SK-N-SH (cell line): ENCODE measurements around the gene APOF. TPM values are rescaled to one million over a fixed set of nuclear protein-coding genes. Genes with fewer than 3 reads are reported as not detected.

Source experiments
- CTCF ChIA-PET: fragments of 300-600, 350-600 bp; formaldehyde crosslinking; extraction: SDS; loops from one replicate; lab custom pipeline; 2021; lab: Yijun Ruan, JAX
- POLR2A ChIA-PET: fragments of 350-600 bp; sonication (Branson Sonifier 250); formaldehyde crosslinking; extraction: SDS; loops from one replicate; lab custom pipeline; 2020; ENCODE audit warnings: antibody characterized with exemption, inconsistent platforms; lab: Yijun Ruan, JAX
- DNase-seq: peaks from one replicate; pipeline ENCODE4 v3.0.0; 2012
- H2AFZ ChIP-seq: fragments of 200-600 bp; sonication (generic); 2 replicates; pipeline ENCODE4 v1.8.1; 2016; ENCODE audit warnings: antibody characterized with exemption, mild to moderate bottlenecking, low read depth
- H3F3A ChIP-seq: fragments of 200-600 bp; sonication (generic); replicated peaks from 2 replicates; pipeline ENCODE3; 2016; ENCODE audit warnings: antibody characterized with exemption, mild to moderate bottlenecking; ENCODE audit not compliant: insufficient read depth
- H3K27ac ChIP-seq, 2 experiments: fragments of 200-500 bp in 1 of 2; fragments of 200-600 bp in 1 of 2; sonication (Bioruptor generic) in 1 of 2; sonication (generic), shearing (Covaris generic) in 1 of 2; 2 replicates each; pipeline versions ENCODE4 v1.5.1 to v1.6.1; 2014 to 2016; ENCODE audit warnings: low read depth in 2 of 2, inconsistent platforms in 1 of 2, low read length in 1 of 2, mild to moderate bottlenecking in 1 of 2, mixed read lengths in 1 of 2
- H3K27me3 ChIP-seq: fragments of 200-600 bp; sonication (generic), shearing (Covaris generic); 2 replicates; pipeline ENCODE4 v1.6.1; 2016; ENCODE audit warnings: mixed run types; ENCODE audit not compliant: insufficient read depth
- H3K36me3 ChIP-seq, 2 experiments: fragments of 200-500 bp in 1 of 2; fragments of 200-600 bp in 1 of 2; sonication (Bioruptor generic) in 1 of 2; sonication (generic) in 1 of 2; replicated peaks in 1 of 2; 2 replicates each; pipeline versions ENCODE3 to v1.5.1; 2014 to 2016; ENCODE audit warnings: low read length in 1 of 2, mild to moderate bottlenecking in 1 of 2; ENCODE audit not compliant: insufficient read depth in 2 of 2, control insufficient read depth in 1 of 2
- H3K4me1 ChIP-seq, 2 experiments: fragments of 200-500 bp in 1 of 2; fragments of 200-600 bp in 1 of 2; sonication (Bioruptor generic) in 1 of 2; sonication (generic), shearing (Covaris generic) in 1 of 2; 2 replicates each; pipeline versions ENCODE4 v1.5.1 to v1.6.1; 2014 to 2016; ENCODE audit warnings: low read depth in 1 of 2, low read length in 1 of 2, mixed run types in 1 of 2; ENCODE audit not compliant: insufficient read depth in 2 of 2, control insufficient read depth in 1 of 2
- H3K4me2 ChIP-seq: fragments of 200-600 bp; sonication (generic), shearing (Covaris generic); 2 replicates; pipeline ENCODE4 v1.6.1; 2017; ENCODE audit warnings: mixed run types
- H3K4me3 ChIP-seq, 2 experiments: fragments of 200-500 bp in 1 of 2; fragments of 200-600 bp in 1 of 2; sonication (Bioruptor generic) in 1 of 2; sonication (generic), shearing (Covaris generic) in 1 of 2; 2 replicates each; pipeline versions ENCODE4 v1.5.1 to v1.8.1; 2014 to 2016; ENCODE audit warnings: low read depth in 2 of 2, inconsistent platforms in 1 of 2, low read length in 1 of 2, mild to moderate bottlenecking in 1 of 2, mixed read lengths in 1 of 2, moderate library complexity in 1 of 2
- H3K79me2 ChIP-seq: fragments of 200-600 bp; sonication (generic); 2 replicates; pipeline ENCODE4 v1.8.1; 2017; ENCODE audit warnings: mild to moderate bottlenecking; ENCODE audit not compliant: insufficient read depth
- H3K9ac ChIP-seq: fragments of 200-600 bp; sonication (generic); 2 replicates; pipeline ENCODE4 v1.6.1; 2017; ENCODE audit warnings: mixed run types
- H3K9me2 ChIP-seq: fragments of 200-600 bp; sonication (generic); 2 replicates; pipeline ENCODE4 v1.6.1; 2017; ENCODE audit warnings: mixed run types
- H3K9me3 ChIP-seq: fragments of 200-600 bp; sonication (generic); 2 replicates; pipeline ENCODE4 v1.6.1; 2017; ENCODE audit warnings: mixed run types, mild to moderate bottlenecking, moderate library complexity
- H4K20me1 ChIP-seq: fragments of 200-600 bp; sonication (generic); 2 replicates; pipeline ENCODE4 v1.6.1; 2017; ENCODE audit warnings: mild to moderate bottlenecking, mixed run types; ENCODE audit not compliant: insufficient read depth
- CHD2 ChIP-seq: fragments of 150-350 bp; IDR thresholded peaks from 2 replicates; pipeline ENCODE4 v1.6.1; 2018; ENCODE audit warnings: low read length; ENCODE audit not compliant: partially characterized antibody
- CTCF ChIP-seq: fragments of 200-600 bp; sonication (generic); IDR thresholded peaks from 2 replicates; pipeline ENCODE4 v1.6.1; 2017; ENCODE audit warnings: antibody characterized with exemption, mild to moderate bottlenecking, moderate library complexity
- ELF1 ChIP-seq: IDR thresholded peaks from 2 replicates; pipeline ENCODE4 v1.4.0; 2012
- EP300 ChIP-seq, 2 experiments: IDR thresholded peaks; 2 replicates each; pipeline versions ENCODE4 v1.4.0 to v1.6.1; 2012; ENCODE audit warnings: borderline replicate concordance in 1 of 2, low read depth in 1 of 2, low read length in 1 of 2
- FOSL2 ChIP-seq: IDR thresholded peaks from 2 replicates; pipeline ENCODE4 v1.4.0; 2012; ENCODE audit warnings: low read depth, mild to moderate bottlenecking, moderate library complexity, borderline replicate concordance
- FOXJ3 ChIP-seq: sonication (generic); formaldehyde crosslinking; IDR thresholded peaks from 2 replicates; pipeline ENCODE4 v1.5.1; 2020; ENCODE audit warnings: mild to moderate bottlenecking, missing genetic modification reagents
- FOXM1 ChIP-seq: IDR thresholded peaks from 2 replicates; pipeline ENCODE4 v1.4.0; 2012; ENCODE audit warnings: low read depth, mild to moderate bottlenecking
- GATA2 ChIP-seq: sonication (generic); formaldehyde crosslinking; IDR thresholded peaks from 2 replicates; pipeline ENCODE4 v1.5.0; 2020; ENCODE audit warnings: mild to moderate bottlenecking, missing genetic modification reagents
- JUND ChIP-seq: IDR thresholded peaks from 2 replicates; pipeline ENCODE4 v1.4.0; 2012
- MXI1 ChIP-seq: IDR thresholded peaks from 2 replicates; pipeline ENCODE4 v1.6.1; 2012; ENCODE audit warnings: mild to moderate bottlenecking, low read depth, low read length, improper control_type of control experiment
- NFIC ChIP-seq: IDR thresholded peaks from 2 replicates; pipeline ENCODE4 v1.4.0; 2012; ENCODE audit warnings: borderline replicate concordance
- RAD21 ChIP-seq: IDR thresholded peaks from 2 replicates; pipeline ENCODE4 v1.6.1; 2012; ENCODE audit warnings: mild to moderate bottlenecking, low read length
- RCOR1 ChIP-seq: fragments of 150-350 bp; IDR thresholded peaks from 2 replicates; pipeline ENCODE4 v1.6.1; 2017; ENCODE audit warnings: antibody characterized with exemption, low read length
- SIN3A ChIP-seq: IDR thresholded peaks from 2 replicates; pipeline ENCODE4 v1.6.1; 2012; ENCODE audit warnings: low read depth, mild to moderate bottlenecking, low read length, moderate library complexity, borderline replicate concordance
- SMC3 ChIP-seq: IDR thresholded peaks from 2 replicates; pipeline ENCODE4 v1.6.1; 2012; ENCODE audit warnings: low read depth, low read length, improper control_type of control experiment
- TCF12 ChIP-seq: IDR thresholded peaks from 2 replicates; pipeline ENCODE4 v1.4.0; 2012
- USF1 ChIP-seq: IDR thresholded peaks from 2 replicates; pipeline ENCODE4 v1.4.0; 2012; ENCODE audit warnings: low read depth, borderline replicate concordance
- YY1 ChIP-seq: IDR thresholded peaks from 2 replicates; pipeline ENCODE4 v1.4.0; 2012; ENCODE audit warnings: low read depth, mild to moderate bottlenecking
- ZBTB33 ChIP-seq: IDR thresholded peaks from 2 replicates; pipeline ENCODE4 v1.4.0; 2012; ENCODE audit warnings: low read depth, borderline replicate concordance
- WGBS: methylation state at CpG from one replicate; pipeline ENCODE4 v1.1.6; 2017; ENCODE audit warnings: low lambda C conversion rate; 5-methylcytosine and 5-hydroxymethylcytosine counted together
- polyA plus RNA-seq, 3 experiments: library from polyadenylated mRNA; depleted of rRNA; stranded (reverse); fragments of >200 nt; gene quantifications; 2 replicates each; pipeline ENCODE4 v1.2.3, GENCODE V29; 2012

The APOF gene
- polyA plus RNA-seq, 1 of the 3 experiments (the other 2 are of a cell fraction) = not detected

GRCh38 chr12:56398324-56398723, 35.7 kb upstream of the APOF start (continued):
- no peak for TF ChIP-seq USF1
- no peak for TF ChIP-seq ZBTB33
- TF ChIP-seq RCOR1 = no peak

GRCh38 chr12:56392331-56392730, 29.7 kb upstream of the APOF start:
- no peak overlapping the region for H3K9ac ChIP-seq
- no peak overlapping the region for H3K4me3 ChIP-seq
- H2AFZ ChIP-seq = no peak overlapping the region
- no peaks in the 10 kb centered on the region for H3F3A ChIP-seq
- no peaks in the 10 kb centered on the region for H3K36me3 ChIP-seq
- WGBS = 58% methylated on average over 2 of the region's 2 CpGs
- no peak overlapping the region for H3K27ac ChIP-seq
- no peaks in the 10 kb centered on the region for H3K9me2 ChIP-seq
- no peaks in the 10 kb centered on the region for H3K9me3 ChIP-seq
- ChIA-PET POLR2A (no interaction called here), CTCF (no interaction called here)
- H4K20me1 ChIP-seq = no peaks in the 10 kb centered on the region
- no peak for DNase-seq
- no peaks in the 10 kb centered on the region for H3K79me2 ChIP-seq
- TF ChIP-seq EP300 (IDR thresholded peaks at IDR 0.05; ENCODE audit: borderline replicate concordance in 1 of 2, low read depth in 1 of 2, low read length in 1 of 2) = no peak
- TF ChIP-seq ELF1 = no peak
- no peak for TF ChIP-seq TCF12
- TF ChIP-seq JUND = no peak
- TF ChIP-seq FOXJ3 = no peak
- no peak for TF ChIP-seq NFIC
- TF ChIP-seq CHD2 = no peak
- no peak for TF ChIP-seq MXI1
- TF ChIP-seq FOXM1 = no peak
- no peak for TF ChIP-seq SIN3A
- no peaks in the 10 kb centered on the region for H3K27me3 ChIP-seq
- no peak overlapping the region for H3K4me2 ChIP-seq
- H3K4me1 ChIP-seq = no peaks in the 10 kb centered on the region

GRCh38 chr12:56391721-56392120, 29.1 kb upstream of the APOF start:
- Histone ChIP-seq H3K79me2 (no peaks in the 10 kb centered on the region), H3K4me1 (no peaks in the 10 kb centered on the region), H3K9me2 (no peaks in the 10 kb centered on the region), H4K20me1 (no peaks in the 10 kb centered on the region), H3K27me3 (no peaks in the 10 kb centered on the region), H3K4me3 (no peak overlapping the region), H3F3A (no peaks in the 10 kb centered on the region)
- POLR2A ChIA-PET = no interaction called here
- TF ChIP-seq RAD21 (no peak), FOXJ3 (no peak), FOSL2 (no peak), SMC3 (no peak), RCOR1 (no peak), YY1 (no peak), GATA2 (no peak), CTCF (no peak), ELF1 (no peak)
- TF ChIP-seq, all 33 proteins: peak for 0
- CTCF ChIA-PET = no interaction called here
- DNase-seq = no peak
- H3K4me2 ChIP-seq = no peak overlapping the region
- 35% methylated on average over 1 of the region's 1 CpG for WGBS
- no peaks in the 10 kb centered on the region for H3K9me3 ChIP-seq
- no peak overlapping the region for H3K9ac ChIP-seq
- H3K36me3 ChIP-seq = no peaks in the 10 kb centered on the region
- H3K27ac ChIP-seq = no peak overlapping the region
- H2AFZ ChIP-seq = no peak overlapping the region
